H1 (cell line): ENCODE results near the gene SIX6. TPM values are rescaled to one million over a fixed set of nuclear protein-coding genes. Genes with fewer than 3 reads are reported as not detected.
A peak's percentile ranks its signal among the peaks of the same experiment; 100 is the strongest.

Experiments
- CTCF ChIA-PET: fragments of 300-600 bp; sonication (Branson Sonifier 250); formaldehyde crosslinking; loops from one replicate; lab custom pipeline; 2021; ENCODE audit not compliant: partially characterized antibody; lab: Charles Lee
- POLR2A ChIA-PET: fragments of 300-600 bp; sonication (Branson Sonifier 250); formaldehyde crosslinking; loops from one replicate; lab custom pipeline; 2021; ENCODE audit warnings: inconsistent platforms; ENCODE audit not compliant: partially characterized antibody; lab: Charles Lee
- DNase-seq, 2 experiments: peaks; one replicate each; pipeline versions ENCODE4 v3.0.0 to v3.0.0-alpha.2; 2010 to 2022; ENCODE audit warnings: low spot score in 2 of 2, low read depth in 1 of 2, mixed read lengths in 1 of 2
- FAIRE-seq: peaks from 2 replicates; lab custom pipeline; 2011; peaks lifted over from hg19 to GRCh38; lab: Jason Lieb, UNC
- H2AFZ ChIP-seq: 2 replicates; pipeline ENCODE4 v1.8.1; 2012; ENCODE audit warnings: low read length, inconsistent platforms
- H2AK5ac ChIP-seq: 2 replicates; pipeline ENCODE4 v1.6.1; 2013; ENCODE audit warnings: low read depth, low read length
- H2BK120ac ChIP-seq: replicated peaks from 2 replicates; pipeline ENCODE3; 2013; ENCODE audit warnings: low read depth, low read length, inconsistent platforms
- H2BK12ac ChIP-seq: 2 replicates; pipeline ENCODE4 v1.6.1; 2013; ENCODE audit warnings: low read depth, low read length
- H2BK15ac ChIP-seq: 2 replicates; pipeline ENCODE4 v1.6.1; 2013; ENCODE audit warnings: low read length
- H2BK20ac ChIP-seq: 2 replicates; pipeline ENCODE4 v1.6.1; 2013; ENCODE audit warnings: low read length
- H2BK5ac ChIP-seq: 2 replicates; pipeline ENCODE4 v1.6.1; 2013; ENCODE audit warnings: low read depth, low read length
- H3K14ac ChIP-seq: 2 replicates; pipeline ENCODE4 v1.6.1; 2013; ENCODE audit warnings: inconsistent platforms; ENCODE audit not compliant: insufficient read length
- H3K18ac ChIP-seq: 2 replicates; pipeline ENCODE4 v1.6.1; 2013; ENCODE audit warnings: low read length; ENCODE audit errors: extremely low read depth
- H3K23ac ChIP-seq: 2 replicates; pipeline ENCODE4 v1.6.1; 2013; ENCODE audit warnings: inconsistent platforms; ENCODE audit not compliant: insufficient read length
- H3K23me2 ChIP-seq: 2 replicates; pipeline ENCODE4 v1.6.1; 2013; ENCODE audit warnings: low read depth, low read length
- H3K27ac ChIP-seq: 2 replicates; pipeline ENCODE4 v1.6.1; 2011; ENCODE audit warnings: low read depth, low read length, inconsistent platforms
- H3K27me3 ChIP-seq, 4 experiments: replicated peaks in 1 of 4; 1 replicate in 1 of 4; 2 replicates in 3 of 4; pipeline versions ENCODE4 v1.6.1 to v1.8.1; 2011 to 2013; ENCODE audit warnings: low read length in 3 of 4, mild to moderate bottlenecking in 3 of 4, inconsistent platforms in 2 of 4, mixed read lengths in 2 of 4, moderate library complexity in 1 of 4; ENCODE audit not compliant: control insufficient read depth in 3 of 4, insufficient read depth in 3 of 4; ENCODE audit errors: extremely low read depth in 1 of 4
- H3K36me3 ChIP-seq, 4 experiments: 2 replicates each; pipeline versions ENCODE4 v1.6.1 to v1.8.1; 2011 to 2013; ENCODE audit warnings: mild to moderate bottlenecking in 4 of 4, low read length in 3 of 4, moderate library complexity in 2 of 4, control low read depth in 1 of 4, inconsistent platforms in 1 of 4; ENCODE audit not compliant: insufficient read depth in 4 of 4, control insufficient read depth in 2 of 4
- H3K4ac ChIP-seq: replicated peaks from 2 replicates; pipeline ENCODE3; 2013; ENCODE audit warnings: low read length, low read depth, mixed read lengths, inconsistent platforms; ENCODE audit not compliant: insufficient read length
- H3K4me1 ChIP-seq, 4 experiments: replicated peaks in 1 of 4; 1 replicate in 1 of 4; 2 replicates in 3 of 4; pipeline versions ENCODE4 v1.6.1 to v1.8.1; 2011 to 2013; ENCODE audit warnings: low read length in 3 of 4, inconsistent platforms in 2 of 4, mixed read lengths in 1 of 4; ENCODE audit not compliant: insufficient read depth in 4 of 4, control insufficient read depth in 3 of 4
- H3K4me2 ChIP-seq, 2 experiments: 2 replicates each; pipeline versions ENCODE4 v1.6.1 to v1.8.1; 2011 to 2013; ENCODE audit warnings: low read depth in 2 of 2, low read length in 2 of 2, control low read depth in 1 of 2, inconsistent platforms in 1 of 2, mild to moderate bottlenecking in 1 of 2; ENCODE audit not compliant: insufficient read depth in 1 of 2
- H3K4me3 ChIP-seq, 4 experiments: fragments of 200-600, 300-600 bp in 1 of 4; sonication (generic), shearing (Covaris generic), sonication (Bioruptor Twin) in 1 of 4; 2 replicates each; pipeline versions ENCODE4 v1.5.1 to v1.8.1; 2011 to 2016; ENCODE audit warnings: low read length in 4 of 4, low read depth in 3 of 4, control low read depth in 2 of 4, inconsistent platforms in 2 of 4, mild to moderate bottlenecking in 2 of 4, mixed read lengths in 1 of 4, moderate library complexity in 1 of 4; ENCODE audit not compliant: insufficient read depth in 2 of 4; ENCODE audit errors: extremely low read depth in 1 of 4
- H3K56ac ChIP-seq: replicated peaks from 2 replicates; pipeline ENCODE3; 2013; ENCODE audit warnings: low read depth, mild to moderate bottlenecking, mixed read lengths, low read length, inconsistent platforms; ENCODE audit not compliant: insufficient read length
- H3K79me1 ChIP-seq: 2 replicates; pipeline ENCODE4 v1.6.1; 2013; ENCODE audit warnings: low read depth, low read length, control low read depth
- H3K79me2 ChIP-seq, 2 experiments: 2 replicates each; pipeline versions ENCODE4 v1.6.1 to v1.8.1; 2012 to 2013; ENCODE audit warnings: low read length in 2 of 2, mild to moderate bottlenecking in 2 of 2, inconsistent platforms in 1 of 2; ENCODE audit not compliant: insufficient read depth in 2 of 2, control insufficient read depth in 1 of 2
- H3K9ac ChIP-seq, 4 experiments: replicated peaks in 1 of 4; 1 replicate in 1 of 4; 2 replicates in 3 of 4; pipeline versions ENCODE4 v1.6.1 to v1.8.1; 2011 to 2013; ENCODE audit warnings: low read depth in 3 of 4, low read length in 3 of 4, control low read depth in 2 of 4, mild to moderate bottlenecking in 2 of 4, moderate library complexity in 2 of 4, inconsistent platforms in 1 of 4; ENCODE audit errors: extremely low read depth in 1 of 4
- H3K9me3 ChIP-seq, 2 experiments: 2 replicates each; pipeline versions ENCODE4 v1.6.1 to v1.8.1; 2012 to 2013; ENCODE audit warnings: mild to moderate bottlenecking in 2 of 2, moderate library complexity in 2 of 2, control low read depth in 1 of 2, inconsistent platforms in 1 of 2, low read depth in 1 of 2, low read length in 1 of 2, mixed read lengths in 1 of 2; ENCODE audit not compliant: insufficient read depth in 2 of 2
- H4K20me1 ChIP-seq, 2 experiments: replicated peaks in 1 of 2; 2 replicates each; pipeline versions ENCODE3 to v1.8.1; 2011 to 2013; ENCODE audit warnings: inconsistent platforms in 2 of 2, low read length in 2 of 2, mild to moderate bottlenecking in 1 of 2; ENCODE audit not compliant: insufficient read depth in 2 of 2, control insufficient read depth in 1 of 2
- H4K5ac ChIP-seq: 2 replicates; pipeline ENCODE4 v1.6.1; 2013; ENCODE audit warnings: low read length, low read depth, mixed read lengths, inconsistent platforms; ENCODE audit not compliant: insufficient read length
- H4K8ac ChIP-seq: 2 replicates; pipeline ENCODE4 v1.8.0; 2013; ENCODE audit warnings: mild to moderate bottlenecking, moderate library complexity, low read length, inconsistent platforms; ENCODE audit not compliant: insufficient read depth; ENCODE audit errors: extremely low read depth
- H4K91ac ChIP-seq: replicated peaks from 2 replicates; pipeline ENCODE3; 2013; ENCODE audit warnings: low read length, mixed read lengths, inconsistent platforms; ENCODE audit not compliant: insufficient read length
- ASH2L ChIP-seq: fragments of 200-600, 300-600 bp; sonication (generic); IDR thresholded peaks from one replicate; pipeline ENCODE4 v1.7.1; 2017; ENCODE audit warnings: low read length
- EGR1 ChIP-seq: IDR thresholded peaks from 2 replicates; pipeline ENCODE4 v1.6.1; 2011; ENCODE audit warnings: low read depth, low read length, borderline replicate concordance
- NRF1 ChIP-seq: IDR thresholded peaks from 2 replicates; pipeline ENCODE4 v1.6.1; 2011; ENCODE audit warnings: mild to moderate bottlenecking, low read depth, low read length, improper control_type of control experiment
- SIN3A ChIP-seq, 2 experiments: IDR thresholded peaks in 1 of 2; conservative IDR thresholded peaks in 1 of 2; 2 replicates each; pipeline ENCODE4 v1.6.1; 2011 to 2012; ENCODE audit warnings: low read length in 2 of 2, improper control_type of control experiment in 1 of 2, low read depth in 1 of 2, mild to moderate bottlenecking in 1 of 2
- SP1 ChIP-seq: IDR thresholded peaks from 2 replicates; pipeline ENCODE4 v1.6.1; 2011; ENCODE audit warnings: low read depth, low read length
- SP4 ChIP-seq: IDR thresholded peaks from 2 replicates; pipeline ENCODE4 v1.6.1; 2012; ENCODE audit warnings: low read length, inconsistent platforms
- WGBS, 2 experiments: shearing (Covaris generic) in 1 of 2; methylation state at CpG; one replicate each; pipeline versions ENCODE4 v1.1.6 to v1.1.7; 2013 to 2015; ENCODE audit warnings: low lambda C conversion rate in 2 of 2, mixed read lengths in 2 of 2, inconsistent platforms in 1 of 2, low coverage in 1 of 2, missing lambda C conversion rate in 1 of 2; ENCODE audit not compliant: insufficient replicate concordance in 2 of 2, insufficient coverage in 1 of 2, insufficient read length in 1 of 2; ENCODE audit errors: extremely low coverage in 1 of 2, missing lambda C conversion rate in 1 of 2; 5-methylcytosine and 5-hydroxymethylcytosine counted together
- polyA plus RNA-seq, 7 experiments: library from polyadenylated mRNA; depleted of rRNA in 3 of 7; stranded (reverse) in 5 of 7; unstranded in 2 of 7; fragments of >200 nt in 5 of 7; fragments of 200-250 nt in 2 of 7; gene quantifications; 1 replicate in 5 of 7; 2 replicates in 1 of 7; 4 replicates in 1 of 7; pipeline versions ENCODE4 v1.2.1 to v1.2.3, GENCODE V29; 2011 to 2013; ENCODE audit warnings: missing spikeins in 2 of 7, mixed read lengths in 2 of 7
- total RNA-seq: library from RNA; stranded (reverse); fragmentation: NEBNext Ultra II Directional; extraction: Animal tissue kit (Norgen Biotek cat#: 25700); gene quantifications from 2 replicates; pipeline ENCODE4 v1.2.1, GENCODE V29; 2021

Gene SIX6
- total and polyA plus RNA-seq, 2 of the 8 experiments (the other 6 are each of a cell fraction or from before 2014, with no cell fraction given), result 0.03 TPM; not detected in 1

GRCh38 chr14:60508363-60508706, 611 bp upstream of the SIX6 start:
- FAIRE-seq, result no peak
- 1% methylated on average over 5 of the region's 5 CpGs; no CpG with 5 or more reads in 1 of the 2 experiments for WGBS, 2 experiments
- peaks cover 0 to 25% of the 10 kb centered on the region in 2 experiments for H4K20me1 ChIP-seq

More at GRCh38 chr14:60508363-60508706, 611 bp upstream of the SIX6 start:
- Histone ChIP-seq H3K18ac (no peak overlapping the region; the same call in 1 of the 2 replicates), H3K9ac (no peak overlapping the region), H3K4me1 (peaks cover 17 to 47% (median 24%) of the 10 kb centered on the region in 4 experiments), H4K8ac (no peak overlapping the region), H3K27me3 (peaks cover 78 to 97% (median 89%) of the 10 kb centered on the region in 4 experiments), H3K4ac (no peak overlapping the region), H2BK5ac (no peak overlapping the region), H3K4me3 (peak overlapping the region in 3 of 4 experiments; percentile 23 to 57 (median 44); a peak in 5 of 8 replicates), H3K27ac (no peak overlapping the region), H2AK5ac (no peak overlapping the region), H2BK120ac (no peak overlapping the region), H4K5ac (no peak overlapping the region), H2BK12ac (no peak overlapping the region; the same call in 1 of the 2 replicates), H3K36me3 (peaks cover 0 to 8% (median 0%) of the 10 kb centered on the region in 4 experiments; a peak in 1 of 8 replicates), H3K4me2 (peak overlapping the region; percentile 78 to 88), H3K79me1 (no peaks in the 10 kb centered on the region), H3K23ac (no peak overlapping the region), H3K23me2 (peaks cover 7% of the 10 kb centered on the region; the same call in 1 of the 2 replicates), H4K91ac (no peak overlapping the region), H3K56ac (no peak overlapping the region), H2AFZ (no peak overlapping the region), H3K79me2 (no peaks in the 10 kb centered on the region), H3K9me3 (no peaks in the 10 kb centered on the region), H2BK15ac (no peak overlapping the region), H2BK20ac (no peak overlapping the region), H3K14ac (no peak overlapping the region)
- ChIA-PET POLR2A (interaction anchor here (1.0 to 1.5 kb wide), 2 partner anchors 144 to 258 kb away, joined by 3 to 5 read pairs; no protein-coding TSS in a partner anchor), CTCF (interaction anchor here (0.6 to 1.1 kb wide), 5 partner anchors 71 to 324 kb away, joined by 3 to 4 read pairs (median 3); no protein-coding TSS in a partner anchor)
- TF ChIP-seq SIN3A (conservative IDR thresholded peaks at IDR 0.05 in 1 of 2, IDR thresholded peaks at IDR 0.05 in 1 of 2; ENCODE audit: low read depth in 1 of 2, low read length in 2 of 2) (no peak), EGR1 (0 out of 2 replicates have a peak, but pooled peaks have one; percentile 41), NRF1 (no peak), SP1 (peak; percentile 55; the same call in 1 of the 2 replicates), SP4 (no peak), ASH2L (no peak)
- DNase-seq, result no peak
